Subcutaneous adipose tissue (tissue), 4 donors: ENCODE results near the gene PCSK1N. TPM values are rescaled to one million over a fixed set of nuclear protein-coding genes. Genes with fewer than 3 reads are reported as not detected.

Experiments
- total RNA-seq, 4 donors: library from RNA; depleted of rRNA; stranded (reverse); fragments of >200 nt; gene quantifications; one replicate each; pipeline ENCODE4 v1.1.0, GENCODE V29; 2016
- TF ChIP-seq, protein P1 (sequence below): fragments of 450-650 bp; IDR thresholded peaks from one replicate; pipeline ENCODE4 v1.5.1; 2016; ENCODE audit warnings: low read depth, mild to moderate bottlenecking, control low read depth, antibody characterized with exemption, moderate library complexity

The PCSK1N gene
- total RNA-seq, 4 donors from 2014 or later = 0.44 TPM; not detected in 3

DNA sequence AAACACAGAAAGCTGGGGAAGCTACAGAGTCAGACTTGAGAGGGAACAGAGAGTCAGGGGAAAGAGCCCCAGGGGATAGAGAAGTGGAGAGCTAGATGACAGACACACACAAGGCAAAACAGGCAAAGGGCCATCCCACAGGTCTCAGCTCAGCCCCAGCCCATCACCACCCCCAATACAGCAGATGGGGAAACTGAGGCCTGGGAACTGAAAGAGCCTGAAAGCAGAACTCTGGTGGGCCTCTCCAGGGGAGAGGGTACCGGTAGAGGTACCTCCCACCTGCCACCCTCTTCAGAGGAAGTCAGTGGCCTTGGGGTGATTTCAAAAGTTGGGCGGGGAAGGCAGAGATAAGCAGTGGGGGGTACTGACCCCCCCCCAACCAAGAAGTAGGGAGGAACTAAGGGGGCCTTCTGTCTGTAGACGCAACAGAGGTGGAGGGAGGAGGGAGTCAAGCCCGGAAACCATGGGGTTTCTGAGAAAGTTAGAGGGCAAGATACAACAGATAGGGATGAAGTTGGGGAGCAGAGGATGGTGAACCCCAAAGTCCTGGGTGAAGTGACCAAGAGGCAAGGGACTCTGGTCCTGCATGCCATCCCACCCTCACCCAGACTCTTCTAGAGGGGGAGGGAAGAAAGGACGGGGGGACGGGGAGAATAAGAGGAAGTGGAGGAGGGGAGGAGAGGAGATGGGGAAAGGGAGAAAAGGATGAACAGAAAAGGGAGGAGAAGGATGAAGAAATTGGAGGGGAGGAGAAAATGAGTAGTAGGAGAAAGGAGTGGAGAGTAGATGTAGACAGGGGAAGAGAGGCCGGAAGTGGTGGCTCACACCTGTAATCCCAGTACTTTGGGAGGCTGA, 45.8 kb downstream of the PCSK1N start:
- TF ChIP-seq, protein P1, sequence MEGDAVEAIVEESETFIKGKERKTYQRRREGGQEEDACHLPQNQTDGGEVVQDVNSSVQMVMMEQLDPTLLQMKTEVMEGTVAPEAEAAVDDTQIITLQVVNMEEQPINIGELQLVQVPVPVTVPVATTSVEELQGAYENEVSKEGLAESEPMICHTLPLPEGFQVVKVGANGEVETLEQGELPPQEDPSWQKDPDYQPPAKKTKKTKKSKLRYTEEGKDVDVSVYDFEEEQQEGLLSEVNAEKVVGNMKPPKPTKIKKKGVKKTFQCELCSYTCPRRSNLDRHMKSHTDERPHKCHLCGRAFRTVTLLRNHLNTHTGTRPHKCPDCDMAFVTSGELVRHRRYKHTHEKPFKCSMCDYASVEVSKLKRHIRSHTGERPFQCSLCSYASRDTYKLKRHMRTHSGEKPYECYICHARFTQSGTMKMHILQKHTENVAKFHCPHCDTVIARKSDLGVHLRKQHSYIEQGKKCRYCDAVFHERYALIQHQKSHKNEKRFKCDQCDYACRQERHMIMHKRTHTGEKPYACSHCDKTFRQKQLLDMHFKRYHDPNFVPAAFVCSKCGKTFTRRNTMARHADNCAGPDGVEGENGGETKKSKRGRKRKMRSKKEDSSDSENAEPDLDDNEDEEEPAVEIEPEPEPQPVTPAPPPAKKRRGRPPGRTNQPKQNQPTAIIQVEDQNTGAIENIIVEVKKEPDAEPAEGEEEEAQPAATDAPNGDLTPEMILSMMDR = no peak

GRCh38 chrX:48787505-48788443, 47.6 kb downstream of the PCSK1N start:
- TF ChIP-seq, protein P1 = no peak

DNA sequence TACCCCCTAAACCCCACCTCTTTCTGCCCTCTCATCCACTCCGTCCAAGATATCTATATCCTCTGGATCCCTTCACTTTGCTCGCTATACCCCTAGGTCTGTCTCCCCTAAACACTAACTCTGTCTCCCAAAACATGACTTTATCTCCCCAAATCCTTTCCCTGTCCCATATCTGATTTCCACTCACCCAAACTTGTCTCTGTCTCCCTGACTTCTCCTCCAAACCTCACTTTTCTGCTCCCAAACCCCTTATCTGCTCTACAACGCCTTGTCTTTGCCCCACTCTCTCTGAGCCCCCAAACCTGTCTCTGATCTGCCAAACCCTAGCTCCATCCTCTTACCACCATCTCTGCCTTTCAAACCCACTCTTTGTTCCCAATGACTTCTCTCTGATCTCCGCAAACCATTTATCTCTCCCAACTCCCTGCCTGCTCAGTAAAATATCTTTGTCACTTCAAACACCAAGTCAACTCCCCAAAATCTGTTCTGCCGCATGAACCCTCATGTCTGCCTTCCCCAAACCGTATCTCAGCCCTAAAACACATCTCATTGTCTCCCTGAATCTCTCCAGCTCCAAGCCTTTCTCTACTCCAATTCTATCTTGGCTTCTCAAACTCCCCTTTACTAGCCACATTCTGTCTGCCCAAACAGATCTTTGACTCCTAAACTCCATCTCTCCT, 48.4 kb downstream of the PCSK1N start:
- TF ChIP-seq, protein P1 = no peak

- TF ChIP-seq, protein P1 = no peak
Observed at GRCh38 chrX:48786341-48786800, 49.0 kb downstream of the PCSK1N start, which contains the start of gene GATA1. Gene GATA1, plus strand, starts transcription at chrX:48786590. Its CDS starts 4,520 bp downstream, at chrX:48791110.

DNA sequence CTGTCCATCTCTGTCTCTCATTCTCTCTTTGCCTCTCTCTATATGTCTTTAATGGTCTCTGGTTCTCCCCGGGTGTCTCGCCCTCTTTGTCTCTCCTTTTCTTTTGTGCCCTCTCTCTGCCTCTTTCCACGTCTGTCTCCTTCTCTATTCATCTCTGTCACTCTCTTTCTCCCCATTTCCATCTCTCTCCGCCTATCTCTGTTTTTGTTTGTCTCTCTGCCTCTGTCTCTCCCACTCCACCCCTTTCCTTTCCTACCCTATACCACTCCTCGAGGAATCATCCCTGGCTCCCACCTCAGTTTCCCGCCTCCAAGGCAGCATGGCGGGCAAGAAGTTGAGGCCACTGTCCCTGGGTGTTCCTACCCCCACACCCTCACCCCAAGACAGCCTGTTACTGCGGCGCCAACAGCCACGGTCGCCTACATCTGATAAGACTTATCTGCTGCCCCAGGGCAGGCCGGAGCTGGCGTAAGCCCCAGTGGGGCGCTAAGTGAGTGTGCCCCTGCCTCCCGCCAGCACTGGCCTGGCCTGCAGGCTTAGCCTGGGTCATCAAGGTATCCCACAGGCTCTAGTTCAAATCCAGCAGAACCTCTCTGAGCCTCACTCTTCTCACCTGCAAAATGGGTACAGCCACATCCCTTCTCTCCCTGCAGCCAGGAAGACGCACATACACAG, 49.7 kb downstream of the PCSK1N start:
- TF ChIP-seq, protein P1 = no peak

DNA sequence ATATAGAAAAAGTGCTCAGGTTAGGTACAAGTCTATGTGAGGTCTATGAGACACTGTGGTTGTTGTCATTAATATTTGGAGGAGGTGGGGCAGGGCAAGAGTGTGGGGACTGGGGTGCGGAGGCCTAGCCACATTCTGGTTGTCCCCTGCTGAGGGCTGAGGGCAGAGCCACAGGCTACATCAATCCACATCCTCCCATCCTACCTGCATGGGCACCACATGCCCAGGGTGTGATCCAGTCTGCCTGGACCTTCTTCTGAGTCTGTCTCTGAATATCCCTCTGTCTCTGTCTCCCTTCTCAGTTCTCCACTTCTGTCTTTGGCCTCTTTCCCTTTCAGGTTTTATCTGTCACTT, 50.2 kb downstream of the PCSK1N start:
- TF ChIP-seq, protein P1 = no peak
